Measurements from ENCODE around the gene GLI1.

DNA sequence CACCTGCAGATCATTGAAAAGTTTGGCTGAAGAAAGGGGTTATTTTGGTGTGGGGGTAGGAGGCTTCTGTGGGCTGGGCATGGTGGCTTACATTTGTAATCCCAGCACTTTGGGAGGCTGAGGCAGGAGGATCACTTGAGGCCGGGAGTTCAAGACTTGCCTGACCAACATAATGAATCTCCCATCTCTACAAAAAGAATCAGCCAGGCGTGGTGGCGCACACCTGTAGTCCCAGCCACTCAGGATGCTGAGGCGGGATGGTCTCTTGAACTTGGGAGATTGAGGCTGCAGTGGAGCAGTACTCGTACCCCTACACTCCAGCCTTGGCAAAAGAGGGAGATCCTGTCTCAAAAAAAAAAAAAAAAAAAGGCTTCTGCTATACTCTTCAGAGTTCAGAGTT is 53.7 kb downstream of the GLI1 start:
- TF ChIP-seq, protein P1, sequence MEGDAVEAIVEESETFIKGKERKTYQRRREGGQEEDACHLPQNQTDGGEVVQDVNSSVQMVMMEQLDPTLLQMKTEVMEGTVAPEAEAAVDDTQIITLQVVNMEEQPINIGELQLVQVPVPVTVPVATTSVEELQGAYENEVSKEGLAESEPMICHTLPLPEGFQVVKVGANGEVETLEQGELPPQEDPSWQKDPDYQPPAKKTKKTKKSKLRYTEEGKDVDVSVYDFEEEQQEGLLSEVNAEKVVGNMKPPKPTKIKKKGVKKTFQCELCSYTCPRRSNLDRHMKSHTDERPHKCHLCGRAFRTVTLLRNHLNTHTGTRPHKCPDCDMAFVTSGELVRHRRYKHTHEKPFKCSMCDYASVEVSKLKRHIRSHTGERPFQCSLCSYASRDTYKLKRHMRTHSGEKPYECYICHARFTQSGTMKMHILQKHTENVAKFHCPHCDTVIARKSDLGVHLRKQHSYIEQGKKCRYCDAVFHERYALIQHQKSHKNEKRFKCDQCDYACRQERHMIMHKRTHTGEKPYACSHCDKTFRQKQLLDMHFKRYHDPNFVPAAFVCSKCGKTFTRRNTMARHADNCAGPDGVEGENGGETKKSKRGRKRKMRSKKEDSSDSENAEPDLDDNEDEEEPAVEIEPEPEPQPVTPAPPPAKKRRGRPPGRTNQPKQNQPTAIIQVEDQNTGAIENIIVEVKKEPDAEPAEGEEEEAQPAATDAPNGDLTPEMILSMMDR (conservative IDR thresholded peaks at IDR 0.05; ENCODE audit: low read depth, low read length): no peak
- TF ChIP-seq EZH2 (IDR thresholded peaks at IDR 0.05; ENCODE audit: borderline replicate concordance, low read depth, low read length, poor library complexity, severe bottlenecking): no peak
